ENCODE data around the gene RYK.
"Not testable (repeated sequence)": the region's sequence is repeated elsewhere in the genome, so short reads cannot be mapped to it uniquely, and the experiment has no call there.

The RYK gene

DNA sequence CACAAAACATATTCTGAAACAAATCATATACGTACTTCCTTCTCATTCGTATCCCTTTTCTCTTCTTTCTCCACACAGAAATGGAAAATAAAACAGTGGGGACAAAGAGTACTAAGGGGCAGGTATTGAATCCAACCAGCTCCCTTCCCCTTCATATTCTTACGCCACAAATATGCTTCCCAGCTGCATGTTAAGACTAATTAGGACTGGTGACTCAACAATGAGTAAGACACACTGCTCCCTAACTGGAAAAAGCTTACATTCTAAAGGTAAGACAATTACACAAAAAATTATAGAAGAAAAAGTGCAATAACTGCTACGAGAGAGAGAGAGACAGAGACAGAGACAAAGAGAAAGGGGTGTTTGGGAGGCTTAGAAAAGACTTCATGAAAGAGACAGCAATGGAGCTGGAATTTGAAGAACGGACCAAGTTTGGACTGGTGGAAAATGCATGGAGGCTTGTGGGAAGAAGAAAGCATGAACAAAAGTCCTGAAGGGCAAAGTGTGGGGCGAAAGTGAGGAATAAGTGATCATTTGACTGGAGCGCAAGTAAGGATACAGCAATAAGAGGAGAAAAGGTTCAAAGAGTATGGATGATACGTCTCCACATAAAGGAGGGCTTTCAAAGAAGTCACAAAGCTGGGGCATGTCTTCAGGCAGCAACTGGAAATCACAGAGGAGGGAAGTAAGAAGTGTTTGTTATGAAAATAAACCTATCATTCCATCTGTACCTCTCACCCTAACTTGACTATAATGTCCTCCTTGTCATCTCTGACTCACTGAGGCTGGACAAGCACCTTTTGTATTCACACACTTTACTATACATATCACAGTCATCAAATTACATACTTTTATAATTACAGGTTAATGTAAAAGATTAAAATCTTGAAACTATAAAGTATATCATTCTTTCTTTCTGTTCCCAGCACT, 49.2 kb downstream of the RYK start:
- DNase-seq (ENCODE audit: low spot score), result no peak
- Histone ChIP-seq H3K4me3 (no peak overlapping the region), H3K27ac (no peak overlapping the region)
- TF ChIP-seq, protein P1, sequence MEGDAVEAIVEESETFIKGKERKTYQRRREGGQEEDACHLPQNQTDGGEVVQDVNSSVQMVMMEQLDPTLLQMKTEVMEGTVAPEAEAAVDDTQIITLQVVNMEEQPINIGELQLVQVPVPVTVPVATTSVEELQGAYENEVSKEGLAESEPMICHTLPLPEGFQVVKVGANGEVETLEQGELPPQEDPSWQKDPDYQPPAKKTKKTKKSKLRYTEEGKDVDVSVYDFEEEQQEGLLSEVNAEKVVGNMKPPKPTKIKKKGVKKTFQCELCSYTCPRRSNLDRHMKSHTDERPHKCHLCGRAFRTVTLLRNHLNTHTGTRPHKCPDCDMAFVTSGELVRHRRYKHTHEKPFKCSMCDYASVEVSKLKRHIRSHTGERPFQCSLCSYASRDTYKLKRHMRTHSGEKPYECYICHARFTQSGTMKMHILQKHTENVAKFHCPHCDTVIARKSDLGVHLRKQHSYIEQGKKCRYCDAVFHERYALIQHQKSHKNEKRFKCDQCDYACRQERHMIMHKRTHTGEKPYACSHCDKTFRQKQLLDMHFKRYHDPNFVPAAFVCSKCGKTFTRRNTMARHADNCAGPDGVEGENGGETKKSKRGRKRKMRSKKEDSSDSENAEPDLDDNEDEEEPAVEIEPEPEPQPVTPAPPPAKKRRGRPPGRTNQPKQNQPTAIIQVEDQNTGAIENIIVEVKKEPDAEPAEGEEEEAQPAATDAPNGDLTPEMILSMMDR (IDR thresholded peaks at IDR 0.05), result no peak

DNA sequence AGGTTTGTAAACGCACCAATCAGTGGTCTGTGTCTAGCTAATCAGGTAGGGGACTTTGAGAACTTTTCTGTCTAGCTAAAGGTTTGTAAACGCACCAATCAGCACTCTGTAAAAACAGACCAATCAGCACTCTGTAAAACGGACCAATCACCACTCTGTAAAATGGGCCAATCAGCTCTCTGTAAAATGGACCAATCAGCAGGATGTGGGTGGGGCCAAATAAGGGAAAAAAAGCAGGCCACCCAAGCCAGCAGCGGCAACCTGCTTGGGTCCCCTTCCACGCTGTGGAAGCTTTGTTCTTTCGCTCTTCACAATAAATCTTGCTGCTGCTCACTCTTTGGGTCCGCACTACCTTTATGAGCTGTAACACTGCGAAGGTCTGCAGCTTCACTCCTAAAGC, 50.8 kb downstream of the RYK start:
- H3K4me3 ChIP-seq; DNase-seq (ENCODE audit: low spot score); H3K27ac ChIP-seq: not testable (repeated sequence)

DNA sequence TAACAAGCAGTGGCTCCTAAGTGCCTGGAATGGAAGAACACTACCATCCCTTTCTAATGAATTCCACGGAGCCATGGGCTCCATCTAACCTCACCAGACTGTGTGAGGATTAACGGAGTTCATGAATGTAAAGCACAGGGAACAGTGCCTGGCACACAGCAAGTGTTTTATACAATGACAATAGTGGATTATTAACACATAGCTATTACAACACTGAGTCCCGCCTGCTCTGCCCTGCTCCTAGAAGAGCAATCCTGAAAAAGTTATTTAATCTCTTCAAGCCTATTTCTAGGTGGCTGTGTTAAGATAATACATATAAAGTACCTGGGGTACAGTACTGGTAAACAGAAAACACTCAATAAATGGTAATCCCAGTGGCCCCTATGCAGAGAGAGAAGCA, 51.4 kb downstream of the RYK start:
- H3K4me3 ChIP-seq, result no peak overlapping the region
- no peak overlapping the region for H3K27ac ChIP-seq
- TF ChIP-seq, protein P1 (IDR thresholded peaks at IDR 0.05), result no peak
- DNase-seq (ENCODE audit: low spot score), result no peak

DNA sequence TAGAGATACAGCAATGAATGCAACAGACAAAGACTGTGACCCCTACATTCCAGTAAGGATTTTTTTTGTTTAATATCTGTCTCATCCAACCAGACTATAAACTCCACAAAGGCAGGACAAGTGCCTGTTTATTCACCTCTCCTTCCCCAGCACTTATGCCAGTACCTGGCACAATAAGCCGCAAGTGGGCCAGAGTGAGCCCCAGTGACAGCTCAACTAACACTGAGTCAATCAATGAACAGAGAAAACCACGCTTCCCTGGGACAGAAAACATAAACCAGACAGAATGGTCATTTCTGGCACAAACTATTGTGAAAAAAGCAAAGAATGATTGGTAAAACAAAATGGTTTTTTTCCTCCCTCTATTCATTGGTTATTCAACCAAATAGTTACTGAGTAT, 52.2 kb downstream of the RYK start:
- no peak overlapping the region for H3K4me3 ChIP-seq
- TF ChIP-seq, protein P1 (IDR thresholded peaks at IDR 0.05), result no peak
- no peak overlapping the region for H3K27ac ChIP-seq
- DNase-seq (ENCODE audit: low spot score), result no peak

DNA sequence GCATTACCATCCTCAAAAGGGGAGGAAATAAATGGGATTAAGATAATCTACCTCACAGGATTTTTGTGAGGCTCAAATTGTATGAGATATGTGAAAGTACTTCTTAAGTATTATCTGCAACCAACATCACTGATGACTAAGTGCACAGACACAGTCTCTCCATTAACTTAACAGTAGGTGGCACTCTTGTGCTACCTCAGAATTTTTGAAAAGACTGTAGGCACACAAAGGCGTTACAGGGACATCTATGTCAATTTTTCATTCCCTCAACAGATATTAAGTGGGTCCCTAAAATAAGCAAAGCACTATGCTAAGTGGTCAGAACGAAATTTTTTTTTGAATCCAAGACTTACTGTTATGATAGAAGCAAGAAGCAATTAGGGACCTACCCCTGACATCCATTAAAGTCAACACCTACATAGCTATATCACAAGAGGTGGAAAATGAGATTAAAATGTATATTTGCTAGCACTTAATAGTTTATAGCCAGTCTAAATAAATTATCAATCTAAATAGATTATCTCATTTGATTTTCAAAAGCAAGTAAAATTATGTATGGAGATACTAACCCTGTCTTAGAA, 52.9 kb downstream of the RYK start:
- Histone ChIP-seq H3K27ac (no peak overlapping the region), H3K4me3 (no peak overlapping the region)
- TF ChIP-seq, protein P1 (IDR thresholded peaks at IDR 0.05), result peak; percentile 31
- no peak for DNase-seq (ENCODE audit: low spot score)

DNA sequence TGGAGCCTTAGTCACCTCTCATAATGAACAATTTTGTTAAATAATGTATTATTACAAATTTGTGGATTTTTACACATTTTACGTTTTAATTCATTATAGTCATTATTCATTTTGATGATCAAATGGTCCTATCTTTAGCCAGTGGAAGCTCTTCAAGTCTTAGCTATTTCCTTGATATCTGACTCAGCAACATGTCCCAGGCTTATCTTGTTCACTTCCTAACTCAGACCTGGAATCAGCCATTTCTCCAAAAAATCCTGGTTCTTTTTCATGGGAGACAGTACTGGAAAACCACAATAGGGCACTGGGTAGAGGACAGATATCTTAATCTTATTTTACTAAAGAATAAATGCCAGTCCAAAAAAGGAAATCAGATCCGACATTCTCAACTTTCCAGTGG, 56.4 kb downstream of the RYK start:
- DNase-seq (ENCODE audit: low spot score), result no peak
- H3K4me3 ChIP-seq, result no peak overlapping the region
- TF ChIP-seq, protein P1 (IDR thresholded peaks at IDR 0.05), result no peak
- no peak overlapping the region for H3K27ac ChIP-seq

DNA sequence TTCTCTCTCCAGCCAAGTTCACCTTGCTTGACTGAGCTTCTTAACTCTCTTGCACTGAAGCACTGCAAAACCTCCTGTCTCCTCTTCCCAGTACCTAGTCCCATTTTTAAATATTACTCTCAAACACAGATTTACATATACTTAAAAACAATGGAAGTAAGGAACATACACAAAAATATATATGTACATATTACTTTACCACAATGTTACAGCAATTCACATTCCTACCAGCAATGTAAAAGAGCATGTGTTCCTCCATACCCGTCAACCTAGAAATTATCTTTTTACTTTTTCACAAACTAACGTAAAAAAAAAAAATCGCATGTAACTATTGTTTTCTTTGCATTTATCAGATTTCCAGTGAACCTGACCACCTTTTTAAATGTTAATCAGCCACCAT, 60.4 kb downstream of the RYK start:
- Histone ChIP-seq H3K27ac (no peak overlapping the region), H3K4me3 (no peak overlapping the region)
- DNase-seq (ENCODE audit: low spot score), result no peak
- TF ChIP-seq, protein P1 (IDR thresholded peaks at IDR 0.05), result no peak
